ENCODE data around the gene EPHB1.

EPHB1 gene

GRCh38 chr3:135133905-135134683, 339.0 kb downstream of the EPHB1 start:
- DNase-seq (ENCODE audit: low read depth), result no peak

GRCh38 chr3:135134684-135135075, 339.6 kb downstream of the EPHB1 start:
- DNase-seq (ENCODE audit: low read depth), result no peak

DNA sequence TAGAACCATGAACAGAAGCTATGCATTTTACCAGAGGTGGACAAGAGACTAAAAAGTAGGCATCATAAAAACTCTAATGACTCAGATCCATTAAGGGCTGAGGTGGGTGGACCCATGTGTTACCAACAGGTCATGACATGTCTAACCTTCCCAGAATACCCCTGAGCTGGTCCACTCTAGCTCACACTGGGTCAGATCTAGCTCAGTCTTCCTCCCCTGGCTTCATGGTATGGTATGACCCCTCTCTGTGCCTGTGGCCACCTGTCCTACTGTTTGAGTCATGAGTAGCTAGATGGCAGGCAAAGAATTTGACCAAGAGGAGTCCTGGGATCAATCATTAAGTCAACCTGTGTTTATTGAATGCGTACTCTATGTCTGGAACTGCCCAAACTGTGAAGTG, 340.4 kb downstream of the EPHB1 start:
- no peak for DNase-seq (ENCODE audit: low read depth)

- no peak for DNase-seq (ENCODE audit: low read depth)
These were observed 341.5 kb downstream of the EPHB1 start for GRCh38 chr3:135136361-135137100.

DNA sequence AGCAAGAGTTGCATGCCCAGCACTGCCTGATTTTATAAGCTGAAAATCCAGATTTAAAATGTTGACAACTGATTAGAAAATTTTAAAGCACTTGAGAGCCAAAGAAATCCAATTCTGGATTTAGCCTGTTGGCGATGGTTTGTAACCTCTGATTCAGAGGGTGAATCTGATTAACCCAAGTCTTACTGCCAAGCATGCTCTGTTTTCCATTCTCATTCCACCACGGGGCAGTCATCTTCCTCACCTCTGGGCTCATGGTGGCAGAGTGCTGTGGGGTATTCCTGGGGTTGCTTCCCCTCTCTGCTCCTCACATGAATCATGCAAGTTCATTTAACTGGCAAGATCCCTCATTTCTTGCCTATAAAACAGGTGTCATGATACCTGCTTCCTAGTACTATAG, 342.2 kb downstream of the EPHB1 start:
- no peak for DNase-seq (ENCODE audit: low read depth)

- no peak for DNase-seq (ENCODE audit: low read depth)
These were observed 343.7 kb downstream of the EPHB1 start for GRCh38 chr3:135138776-135139175.

GRCh38 chr3:135140591-135140990, 345.5 kb downstream of the EPHB1 start:
- no peak for DNase-seq (ENCODE audit: low read depth)

DNA sequence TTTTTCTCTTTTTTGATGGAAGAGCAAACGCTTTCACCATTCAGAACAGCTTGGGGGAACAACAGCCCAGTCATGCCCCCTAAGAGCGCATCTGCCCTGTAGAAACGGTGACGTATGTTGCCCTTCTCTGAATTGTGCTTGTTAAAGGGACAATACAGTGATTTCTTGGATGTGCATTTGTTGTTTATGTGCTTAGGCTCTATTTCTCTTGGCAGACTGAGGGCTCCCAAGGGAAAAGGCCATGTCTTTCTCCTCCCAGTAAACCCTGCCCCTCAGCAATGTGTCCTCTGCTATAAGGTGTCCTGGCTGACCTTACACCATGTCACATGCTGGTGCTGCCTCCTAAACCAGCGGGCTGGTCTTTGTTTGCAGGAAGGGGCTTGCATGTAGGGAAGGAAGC, 346.1 kb downstream of the EPHB1 start:
- DNase-seq (ENCODE audit: low read depth), result no peak

- no peak for DNase-seq (ENCODE audit: low read depth)
These were observed 346.6 kb downstream of the EPHB1 start for GRCh38 chr3:135141672-135142071.

DNA sequence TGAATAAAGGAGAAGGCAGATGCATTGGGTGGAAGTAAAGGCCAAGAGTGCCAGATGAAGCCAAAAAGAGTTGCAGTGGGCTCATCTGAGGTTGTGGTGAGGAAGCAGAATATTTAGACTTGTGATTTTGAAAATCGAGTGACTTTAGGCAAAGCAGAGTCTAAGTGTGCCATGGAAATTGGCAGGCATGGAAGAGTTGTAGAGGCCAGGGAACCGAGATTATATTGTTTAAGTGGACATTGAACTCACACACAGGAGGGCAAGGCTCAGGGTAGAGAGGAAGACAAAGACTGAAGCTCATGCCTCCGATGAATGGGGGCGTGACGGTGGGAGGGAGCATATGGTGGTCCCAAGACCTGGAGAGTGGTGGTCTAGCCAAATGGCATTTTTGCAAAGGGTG, 347.5 kb downstream of the EPHB1 start:
- no peak for DNase-seq (ENCODE audit: low read depth)

GRCh38 chr3:135143474-135143873, 348.4 kb downstream of the EPHB1 start:
- DNase-seq (ENCODE audit: low read depth), result no peak

GRCh38 chr3:135145581-135145980, 350.5 kb downstream of the EPHB1 start:
- DNase-seq (ENCODE audit: low read depth), result no peak

DNA sequence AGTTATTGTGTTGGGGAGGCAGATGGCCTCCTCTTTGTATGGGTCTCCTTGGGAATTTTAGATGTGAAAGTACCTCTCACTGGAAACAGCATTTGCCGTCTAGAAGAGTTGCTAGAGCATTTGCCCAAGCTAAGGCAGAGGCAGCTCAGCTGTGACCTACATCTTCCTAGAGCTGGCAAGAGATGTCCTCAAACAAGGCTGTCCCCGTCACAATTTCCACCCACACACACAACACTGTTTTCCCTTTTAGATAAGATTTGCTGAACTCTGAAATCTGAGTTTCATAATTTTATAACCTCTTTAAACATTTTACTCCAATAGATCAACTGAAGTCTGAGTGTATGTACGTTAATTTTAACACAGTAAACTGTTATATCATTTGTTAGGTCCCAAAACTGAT, 352.6 kb downstream of the EPHB1 start:
- DNase-seq (ENCODE audit: low read depth), result no peak

GRCh38 chr3:135148398-135149020, 353.4 kb downstream of the EPHB1 start:
- no peak for DNase-seq (ENCODE audit: low read depth)

DNA sequence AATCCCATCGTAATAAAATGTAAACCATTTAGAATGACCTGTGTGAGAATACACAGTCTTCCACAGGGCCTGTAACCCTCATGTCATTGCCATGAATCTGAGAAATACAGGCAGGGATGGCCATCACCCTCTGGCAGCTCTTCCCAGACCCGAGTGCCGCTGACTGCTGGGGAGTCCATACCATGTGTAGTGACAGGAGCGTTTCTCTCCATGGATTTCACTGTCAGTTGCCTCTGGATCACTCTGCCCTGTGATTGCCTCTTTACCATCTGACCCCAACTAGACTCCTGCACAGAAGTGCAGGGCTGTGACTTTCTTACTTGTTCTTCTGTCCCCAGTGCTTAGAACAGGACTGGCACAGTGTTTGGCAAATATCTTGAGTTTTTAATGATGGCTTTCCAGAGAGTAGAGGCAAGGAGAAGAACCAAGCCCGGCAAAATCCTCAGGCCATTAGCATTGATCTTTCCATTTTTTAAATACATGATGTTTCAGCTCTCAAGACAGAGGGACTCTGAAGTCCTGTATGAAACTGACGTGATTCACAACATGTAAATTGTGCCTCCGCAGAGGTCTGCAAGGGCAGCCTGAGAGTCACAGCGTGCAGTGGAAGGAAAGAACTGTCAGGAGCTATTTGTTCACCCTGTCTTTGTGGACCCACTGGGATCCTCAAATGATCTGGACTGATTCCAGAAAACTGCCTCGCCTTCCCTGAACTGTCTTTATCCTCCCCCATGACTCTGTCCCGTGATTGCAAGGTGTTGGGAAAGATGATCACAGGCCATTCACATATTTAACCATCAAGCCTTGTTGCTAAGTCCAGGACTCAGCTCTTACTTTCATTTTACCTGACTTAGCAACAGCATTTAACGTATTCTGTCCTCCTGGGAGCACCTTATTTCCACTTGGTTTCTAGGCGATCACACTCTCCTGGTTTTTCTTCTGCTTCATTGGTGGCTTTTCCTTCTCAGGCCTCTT, 354.9 kb downstream of the EPHB1 start:
- DNase-seq (ENCODE audit: low read depth), result no peak

GRCh38 chr3:135154186-135154585, 359.1 kb downstream of the EPHB1 start:
- no peak for DNase-seq (ENCODE audit: low read depth)

DNA sequence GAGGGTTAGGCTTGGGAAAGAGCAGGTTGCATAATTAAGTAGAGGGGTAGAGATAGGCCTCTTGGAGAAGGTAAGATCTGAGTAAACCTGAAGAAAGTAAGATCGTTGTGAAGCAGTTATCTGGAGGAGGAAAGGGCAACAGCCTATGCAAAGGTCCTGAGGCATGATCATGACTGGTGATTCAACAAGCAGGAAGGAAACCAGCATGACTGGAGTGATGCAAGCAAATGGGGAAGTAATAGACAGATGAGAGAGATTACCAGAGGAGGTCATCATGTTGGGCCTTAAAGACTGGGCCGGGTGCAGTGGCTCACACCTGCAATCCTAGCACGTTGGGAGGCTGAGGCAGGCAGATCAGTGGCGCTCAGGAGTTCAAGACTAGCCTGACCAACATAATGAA, 360.2 kb downstream of the EPHB1 start:
- DNase-seq (ENCODE audit: low read depth), result no peak

- no peak for DNase-seq (ENCODE audit: low read depth)
These were observed 360.7 kb downstream of the EPHB1 start for GRCh38 chr3:135155791-135156190.

- no peak for DNase-seq (ENCODE audit: low read depth)
These were observed 362.1 kb downstream of the EPHB1 start for GRCh38 chr3:135157045-135157740.

- DNase-seq (ENCODE audit: low read depth), result no peak
These were observed 363.5 kb downstream of the EPHB1 start for GRCh38 chr3:135158520-135158919.

GRCh38 chr3:135159681-135160247, 364.7 kb downstream of the EPHB1 start:
- no peak for DNase-seq (ENCODE audit: low read depth)
